Subcutaneous abdominal adipose tissue (tissue), 5 donors: ENCODE data around the gene LOC101059915.
"Not testable (repeated sequence)": the region's sequence is repeated elsewhere in the genome, so short reads cannot be mapped to it uniquely, and the experiment has no call there.

ENCODE experiments used
- H3K27ac ChIP-seq: one replicate; pipeline ENCODE4 v1.7.0; 2013; ENCODE audit warnings: low read depth, mild to moderate bottlenecking, inconsistent platforms, low read length, moderate library complexity
- H3K27me3 ChIP-seq, 5 donors: one replicate each; pipeline ENCODE4 v1.7.0; 2013; ENCODE audit warnings: low read length in 5 of 5, inconsistent platforms in 1 of 5; ENCODE audit not compliant: control insufficient read depth in 5 of 5, insufficient read depth in 4 of 5
- H3K36me3 ChIP-seq, 5 donors: one replicate each; pipeline ENCODE4 v1.7.0; 2013; ENCODE audit warnings: low read length in 5 of 5; ENCODE audit not compliant: control insufficient read depth in 5 of 5, insufficient read depth in 5 of 5
- H3K4me1 ChIP-seq, 5 donors: one replicate each; pipeline ENCODE4 v1.7.0; 2013; ENCODE audit warnings: low read length in 5 of 5, mild to moderate bottlenecking in 3 of 5, moderate library complexity in 1 of 5; ENCODE audit not compliant: control insufficient read depth in 5 of 5, insufficient read depth in 5 of 5
- H3K4me3 ChIP-seq, 5 donors: one replicate each; pipeline ENCODE4 v1.7.0; 2013; ENCODE audit warnings: low read length in 5 of 5, low read depth in 1 of 5
- H3K9ac ChIP-seq, 5 donors: one replicate each; pipeline ENCODE4 v1.7.0; 2013; ENCODE audit warnings: low read length in 5 of 5, mild to moderate bottlenecking in 4 of 5, moderate library complexity in 3 of 5
- H3K9me3 ChIP-seq, 5 donors: one replicate each; pipeline ENCODE4 v1.7.0; 2013; ENCODE audit warnings: low read length in 5 of 5; ENCODE audit not compliant: control insufficient read depth in 5 of 5
- donor health status: healthy.
- donor health status: healthy.
- donor health status: healthy.
- donor health status: healthy.
- donor health status: healthy.

The LOC101059915 gene

DNA sequence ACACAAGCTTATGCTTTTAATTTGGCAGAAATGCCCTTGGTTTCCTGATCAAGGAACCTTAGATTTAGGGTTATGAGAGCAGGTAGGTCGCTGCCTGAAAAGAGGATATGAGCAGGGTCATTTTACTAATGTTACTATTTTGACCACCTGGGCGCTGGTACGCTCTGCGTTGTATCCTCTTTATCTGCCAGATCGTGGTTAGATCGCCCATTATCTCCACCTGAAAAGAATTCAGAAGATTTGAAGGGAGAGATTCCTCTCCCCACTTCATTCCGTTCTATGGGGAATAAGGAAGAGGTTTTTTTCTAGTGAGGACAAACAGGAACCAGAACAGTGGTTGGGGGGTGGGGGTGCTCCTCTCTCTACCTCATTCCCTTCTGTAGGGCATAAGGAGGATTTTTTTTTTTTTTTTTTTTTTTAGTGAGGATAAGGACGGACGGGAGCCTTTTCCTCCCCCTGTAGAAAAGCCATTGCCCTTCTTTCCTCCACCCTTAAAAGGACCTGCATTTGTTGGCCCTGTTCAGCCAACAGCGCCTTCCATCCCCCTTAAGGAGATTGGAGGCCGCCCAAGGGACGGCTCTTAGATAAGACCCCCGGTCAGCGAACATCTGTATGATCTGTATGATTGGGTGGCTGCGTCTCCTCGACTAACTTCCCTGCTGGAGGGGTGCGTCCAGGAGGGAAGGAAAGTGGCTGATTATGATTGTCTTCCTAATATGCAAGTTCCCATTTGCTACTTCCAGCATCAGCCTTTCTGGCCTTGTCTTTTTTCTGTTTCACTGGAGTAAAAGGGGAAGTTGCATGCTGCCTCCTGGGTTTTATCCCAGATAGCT is 30.3 kb downstream of the LOC101059915 start:
- not testable (repeated sequence) for H3K9me3 ChIP-seq, H3K36me3 ChIP-seq, H3K27me3 ChIP-seq, H3K9ac ChIP-seq, H3K27ac ChIP-seq, H3K4me3 ChIP-seq, H3K4me1 ChIP-seq

DNA sequence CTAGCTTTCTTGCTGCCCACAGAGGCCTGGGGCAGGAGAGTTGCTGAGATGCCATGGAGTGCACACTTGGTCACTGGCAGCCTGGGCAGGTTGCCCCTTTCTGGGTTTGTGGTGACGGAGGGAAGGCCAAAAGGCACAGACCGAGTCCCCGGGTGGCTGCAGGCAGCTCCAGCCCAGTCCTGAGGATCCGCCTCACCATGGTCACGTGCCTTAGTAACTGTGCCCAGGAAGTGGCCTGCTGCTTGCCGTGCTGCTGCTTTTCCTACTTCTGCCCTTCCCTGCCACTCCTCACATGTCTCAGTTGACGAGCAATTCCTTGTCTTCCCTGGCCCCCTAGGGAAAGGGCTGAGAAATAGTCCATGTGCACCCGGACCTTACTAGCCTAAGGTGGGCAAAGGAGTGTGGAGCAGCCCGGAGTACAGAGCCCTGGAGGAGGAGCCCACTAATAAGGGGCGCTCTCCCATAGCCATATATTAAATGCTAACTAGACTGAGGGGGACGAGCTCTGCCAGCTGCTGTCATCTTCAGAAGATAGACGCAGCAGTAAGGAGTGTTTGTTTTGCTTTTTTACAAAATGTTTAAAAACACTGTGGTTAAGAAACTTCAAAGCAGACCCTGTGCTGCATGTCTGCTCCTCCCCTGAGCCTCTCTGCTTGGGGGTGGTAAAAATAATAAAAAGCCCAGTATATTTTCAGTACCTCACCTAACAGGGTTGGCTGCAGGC is 31.1 kb downstream of the LOC101059915 start:
- not testable (repeated sequence) for H3K9me3 ChIP-seq, H3K27ac ChIP-seq, H3K9ac ChIP-seq, H3K36me3 ChIP-seq, H3K27me3 ChIP-seq, H3K4me3 ChIP-seq, H3K4me1 ChIP-seq

DNA sequence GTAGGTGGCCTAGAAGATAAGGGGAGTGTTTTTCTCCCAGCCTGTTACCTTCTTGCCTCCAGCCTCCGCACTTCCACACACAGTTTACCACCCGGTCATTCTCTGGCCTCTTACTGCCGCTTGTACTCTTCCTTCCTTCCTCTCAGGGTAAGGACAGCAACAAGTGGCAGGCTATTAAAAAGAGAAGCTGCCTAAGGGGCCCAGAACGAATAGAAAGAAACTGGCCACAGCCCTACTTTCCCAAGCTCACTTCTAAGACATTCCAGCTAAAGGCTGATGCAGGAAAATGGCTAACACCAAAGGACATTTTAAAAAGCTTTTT is 31.6 kb downstream of the LOC101059915 start:
- H3K36me3 ChIP-seq, H3K9ac ChIP-seq, H3K27ac ChIP-seq, H3K9me3 ChIP-seq, H3K4me3 ChIP-seq, H3K4me1 ChIP-seq, H3K27me3 ChIP-seq: not testable (repeated sequence)

DNA sequence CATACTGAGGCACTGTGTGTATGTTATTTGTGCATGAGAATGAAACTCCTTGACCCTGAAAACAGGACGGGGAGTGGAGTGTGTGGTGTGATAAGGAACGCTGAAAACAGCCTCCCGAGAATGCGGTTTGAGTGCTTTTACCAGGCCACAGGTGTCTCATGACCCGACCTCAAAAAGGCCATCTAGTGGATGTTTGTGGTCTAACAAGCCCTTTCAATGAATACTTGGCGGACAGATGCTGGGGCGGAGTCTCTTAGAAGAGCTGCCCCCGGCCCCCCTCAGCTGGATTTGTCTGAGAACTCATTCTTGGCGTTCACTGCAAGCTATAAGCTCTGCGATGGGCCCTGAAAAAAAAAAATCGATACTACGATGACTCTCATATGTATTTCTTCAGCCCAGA is 35.5 kb downstream of the LOC101059915 start:
- not testable (repeated sequence) for H3K9me3 ChIP-seq, H3K4me1 ChIP-seq, H3K9ac ChIP-seq, H3K27ac ChIP-seq, H3K27me3 ChIP-seq, H3K36me3 ChIP-seq, H3K4me3 ChIP-seq

DNA sequence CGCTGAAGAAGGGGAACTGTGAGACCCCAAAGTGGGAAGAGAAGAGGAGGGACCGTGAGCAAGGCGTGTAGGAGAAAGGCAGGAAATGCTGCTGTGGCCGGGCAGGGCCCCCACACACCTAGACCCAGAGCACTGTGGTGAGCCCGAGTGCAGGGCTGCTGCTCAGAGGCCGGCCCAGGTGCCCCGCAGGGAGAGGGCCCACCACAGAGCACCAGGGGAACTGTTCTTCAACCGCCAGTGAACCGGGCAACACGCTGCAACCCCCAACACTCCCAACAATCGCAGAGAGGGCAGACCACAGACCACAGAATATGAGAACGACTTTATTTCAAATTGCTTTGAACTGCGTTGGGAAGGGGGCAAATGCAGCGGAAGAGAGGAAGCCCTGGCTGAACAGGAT is 46.7 kb downstream of the LOC101059915 start:
- not testable (repeated sequence) for H3K9ac ChIP-seq

DNA sequence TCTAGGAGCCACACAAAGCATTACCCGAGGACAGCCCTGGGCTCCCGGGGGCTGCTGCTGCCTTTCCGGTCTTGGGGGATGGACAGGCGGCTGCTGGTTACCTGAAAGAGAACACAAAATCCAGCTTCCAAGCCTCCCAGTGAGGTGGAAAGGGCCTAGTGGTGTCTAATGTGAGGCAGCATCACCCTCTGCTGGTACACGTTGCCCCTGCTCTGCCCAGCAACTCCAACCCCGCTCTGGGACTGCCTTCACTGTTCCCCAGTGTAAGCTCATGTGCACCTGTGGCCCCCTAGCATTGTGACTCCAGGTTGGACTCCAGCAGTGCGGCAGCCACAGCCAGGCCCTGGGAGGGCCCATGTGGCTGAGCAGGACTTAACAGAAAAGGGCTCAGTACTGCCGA is 48.2 kb downstream of the LOC101059915 start:
- not testable (repeated sequence) for H3K4me1 ChIP-seq, H3K27me3 ChIP-seq, H3K9ac ChIP-seq, H3K36me3 ChIP-seq, H3K27ac ChIP-seq, H3K4me3 ChIP-seq, H3K9me3 ChIP-seq

More for the DNA sequence above, 46.7 kb downstream of the LOC101059915 start:
- not testable (repeated sequence) for H3K27me3 ChIP-seq, H3K4me1 ChIP-seq, H3K27ac ChIP-seq, H3K9me3 ChIP-seq, H3K36me3 ChIP-seq, H3K4me3 ChIP-seq

DNA sequence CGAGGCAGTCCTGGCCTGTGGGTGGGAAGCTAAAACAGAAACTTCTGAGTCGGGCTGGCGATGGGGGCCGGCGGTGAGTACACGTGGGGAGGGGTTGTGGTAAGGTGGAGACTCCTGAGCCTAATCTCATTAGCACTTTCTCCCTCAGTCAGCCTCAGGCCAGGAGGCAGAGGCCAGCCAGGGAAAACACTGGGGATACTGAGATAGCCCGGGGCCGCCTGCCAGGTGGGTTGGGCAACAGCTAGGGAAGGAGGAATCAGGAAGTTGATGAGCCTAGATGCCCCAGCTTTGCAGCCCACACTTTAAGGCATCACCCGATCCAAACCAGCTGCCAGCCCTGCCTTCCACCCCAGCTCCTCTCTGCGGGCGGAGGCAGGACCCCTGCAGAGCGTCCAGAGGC is 49.0 kb downstream of the LOC101059915 start:
- not testable (repeated sequence) for H3K9ac ChIP-seq, H3K9me3 ChIP-seq, H3K4me1 ChIP-seq, H3K27ac ChIP-seq, H3K36me3 ChIP-seq, H3K27me3 ChIP-seq, H3K4me3 ChIP-seq

DNA sequence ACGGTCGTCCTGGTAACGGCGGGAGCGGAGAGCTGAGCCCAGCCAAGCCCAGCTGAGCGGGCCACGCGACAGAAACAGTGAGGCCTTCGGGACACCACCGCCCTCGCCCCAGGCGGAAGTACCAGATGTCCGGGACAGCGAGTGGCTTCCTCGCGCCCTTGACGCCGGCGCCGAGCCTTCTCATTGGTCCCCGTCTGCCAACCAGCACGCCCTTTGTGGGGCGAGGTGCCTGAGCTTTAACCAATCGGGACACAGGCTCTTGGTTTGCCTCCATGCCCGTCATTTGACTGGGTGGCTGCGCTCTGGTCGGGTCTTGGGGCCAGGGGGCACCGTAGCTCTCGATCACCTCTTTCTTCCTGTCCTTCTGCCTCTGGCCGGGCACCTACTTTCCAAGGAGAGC is 50.8 kb downstream of the LOC101059915 start, which contains the start of gene CXorf49:
Gene CXorf49, minus strand, starts transcription at position 101 of the 400 bp plus-strand sequence. CDS start 134 bp downstream, outside the sequence.
- H3K27ac ChIP-seq, H3K4me3 ChIP-seq, H3K9me3 ChIP-seq: not testable (repeated sequence)

DNA sequence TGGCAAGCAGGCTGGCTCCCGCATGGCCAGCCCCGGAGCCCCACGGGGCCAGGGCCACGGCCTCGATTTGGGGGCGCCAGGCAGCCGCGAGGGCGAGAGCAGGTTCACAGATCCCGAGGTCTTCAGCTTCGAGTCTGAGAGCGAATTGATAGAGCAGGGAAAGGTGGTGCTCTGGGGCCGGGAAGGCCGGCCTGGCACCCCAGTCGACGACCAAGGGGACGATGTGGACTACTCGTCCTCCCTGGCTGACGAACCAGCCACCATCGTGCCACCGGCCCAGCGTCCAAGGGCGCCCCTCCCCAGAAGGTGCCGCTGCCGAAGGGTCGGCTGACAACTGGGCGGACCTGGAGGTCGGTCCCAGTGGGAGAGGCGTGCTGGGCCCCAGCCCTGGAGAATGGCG is 51.8 kb downstream of the LOC101059915 start:
- H3K9me3 ChIP-seq, H3K4me1 ChIP-seq, H3K27me3 ChIP-seq, H3K27ac ChIP-seq, H3K36me3 ChIP-seq, H3K9ac ChIP-seq, H3K4me3 ChIP-seq: not testable (repeated sequence)

More for the DNA sequence above, 50.8 kb downstream of the LOC101059915 start, which contains the start of gene CXorf49:
- not testable (repeated sequence) for H3K9ac ChIP-seq, H3K4me1 ChIP-seq, H3K36me3 ChIP-seq, H3K27me3 ChIP-seq

DNA sequence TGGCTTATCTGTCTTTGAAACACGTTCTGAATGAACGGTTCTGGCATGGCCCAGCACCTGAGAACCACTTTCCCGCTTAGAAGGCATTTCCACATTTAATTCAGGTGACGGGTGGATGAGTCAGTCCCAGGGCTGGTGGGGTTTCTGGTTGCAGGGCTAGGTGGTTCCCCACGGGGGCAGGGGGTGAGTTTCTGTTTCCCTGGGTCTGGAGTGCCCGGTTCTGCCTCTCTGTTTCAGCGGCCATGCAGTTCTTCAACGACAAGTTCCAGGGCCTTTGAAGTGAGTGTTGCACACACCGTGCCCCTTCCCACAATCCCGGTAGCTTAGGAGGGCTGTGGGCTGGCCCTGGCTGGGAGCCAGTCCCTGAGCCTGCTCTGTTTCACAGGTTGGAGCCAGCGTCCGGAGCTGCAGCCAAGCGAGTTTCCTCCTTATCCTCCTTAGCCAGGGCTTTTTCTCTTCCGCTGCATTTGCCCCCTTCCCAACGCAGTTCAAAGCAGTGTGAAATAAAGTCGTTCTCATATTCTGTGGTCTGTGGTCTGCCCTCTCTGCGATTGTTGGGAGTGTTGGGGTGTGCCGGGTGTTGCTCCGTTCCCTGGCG is 53.0 kb downstream of the LOC101059915 start:
- not testable (repeated sequence) for H3K27me3 ChIP-seq, H3K27ac ChIP-seq, H3K9me3 ChIP-seq, H3K36me3 ChIP-seq, H3K9ac ChIP-seq, H3K4me3 ChIP-seq, H3K4me1 ChIP-seq
